A549 (cell line): Measurements from ENCODE around the gene ADH5. TPM values are rescaled to one million over a fixed set of nuclear protein-coding genes. Genes with fewer than 3 reads are reported as not detected.

Source experiments
- ATAC-seq, 2 experiments: fragments of 200-7000 bp in 1 of 2; fragments of >200 bp in 1 of 2; cut with Nextera tagmentation in 1 of 2; cut with Tn5 transposase in 1 of 2; 3 replicates each; pipeline versions ENCODE4 v1.8.0 to v1.9.1; 2018 to 2020; ENCODE audit warnings: mild to moderate bottlenecking in 1 of 2, moderate library complexity in 1 of 2
- CTCF ChIA-PET: fragments of 300-600 bp; sonication (Branson Sonifier 250); formaldehyde crosslinking; extraction: SDS; loops from one replicate; lab custom pipeline; 2021; ENCODE audit warnings: antibody characterized with exemption, inconsistent platforms; lab: Yijun Ruan, JAX
- POLR2A ChIA-PET: fragments of 350-600 bp; formaldehyde crosslinking; extraction: SDS; loops from one replicate; lab custom pipeline; 2021; ENCODE audit warnings: antibody characterized with exemption, inconsistent platforms; lab: Yijun Ruan, JAX
- DNase-seq, 2 experiments: peaks; one replicate each; pipeline versions ENCODE4 v3.0.0 to v3.0.0-alpha.2; 2011 to 2016; ENCODE audit warnings: low read depth in 1 of 2, low spot score in 1 of 2
- FAIRE-seq: peaks from 2 replicates; lab custom pipeline; 2011; peaks lifted over from hg19 to GRCh38; lab: Jason Lieb, UNC
- H3K27ac ChIP-seq, 2 experiments: fragments of >200 bp; sonication (Bioruptor Twin); formaldehyde crosslinking; 3 replicates each; pipeline ENCODE4 v1.5.1; 2016 to 2017
- H3K4me1 ChIP-seq: fragments of >200 bp; sonication (Bioruptor Twin); formaldehyde crosslinking; 3 replicates; pipeline ENCODE4 v1.6.1; 2016
- H3K4me2 ChIP-seq: fragments of >200 bp; sonication (Bioruptor Twin); formaldehyde crosslinking; 3 replicates; pipeline ENCODE4 v1.6.1; 2016
- H3K4me3 ChIP-seq: fragments of >200 bp; sonication (Bioruptor Twin); formaldehyde crosslinking; 3 replicates; pipeline ENCODE4 v1.5.1; 2016
- H3K9me3 ChIP-seq: fragments of >200 bp; sonication (Bioruptor Twin); formaldehyde crosslinking; 3 replicates; pipeline ENCODE4 v1.6.1; 2016
- ATOH8 ChIP-seq: fragments of 250-450 bp; sonication (Bioruptor Pico); IDR thresholded peaks from 2 replicates; pipeline ENCODE4 v1.5.0; 2020; ENCODE audit warnings: low read depth, mild to moderate bottlenecking, moderate library complexity
- CBX2 ChIP-seq: fragments of 200-600 bp; sonication (generic); IDR thresholded peaks from 2 replicates; pipeline ENCODE4 v1.6.1; 2016; ENCODE audit warnings: low read depth, mild to moderate bottlenecking, borderline replicate concordance
- CTCF ChIP-seq: fragments of >200 bp; sonication (Bioruptor Twin); formaldehyde crosslinking; IDR thresholded peaks from 3 replicates; pipeline ENCODE4 v1.5.1; 2016
- E2F6 ChIP-seq: IDR thresholded peaks from 2 replicates; pipeline ENCODE4 v1.6.1; 2012; ENCODE audit warnings: low read depth, borderline replicate concordance
- EHMT2 ChIP-seq: fragments of 200-600 bp; sonication (generic); IDR thresholded peaks from 2 replicates; pipeline ENCODE4 v1.6.1; 2016; ENCODE audit warnings: antibody characterized with exemption, low read depth, mild to moderate bottlenecking, moderate library complexity
- ELK1 ChIP-seq: fragments of 150-350 bp; IDR thresholded peaks from 2 replicates; pipeline ENCODE4 v1.6.1; 2014; ENCODE audit warnings: low read depth, mild to moderate bottlenecking, low read length
- EP300 ChIP-seq, 2 experiments: fragments of >200 bp; sonication (Bioruptor Twin); formaldehyde crosslinking; IDR thresholded peaks; 2 replicates in 1 of 2; 3 replicates in 1 of 2; pipeline ENCODE4 v1.6.1; 2016 to 2017
- FOSB ChIP-seq: fragments of 250-450 bp; sonication (Bioruptor Pico); IDR thresholded peaks from 2 replicates; pipeline ENCODE4 v1.5.0; 2020; ENCODE audit warnings: mild to moderate bottlenecking, moderate library complexity
- GATA3 ChIP-seq: IDR thresholded peaks from 2 replicates; pipeline ENCODE4 v1.6.1; 2012; ENCODE audit warnings: borderline replicate concordance
- HES2 ChIP-seq: fragments of >200 bp; sonication (Bioruptor Twin); formaldehyde crosslinking; IDR thresholded peaks from 2 replicates; pipeline ENCODE4 v1.6.1; 2016
- HMGXB4 ChIP-seq: fragments of 250-450 bp; sonication (Bioruptor Pico); IDR thresholded peaks from 2 replicates; pipeline ENCODE4 v1.5.0; 2021; ENCODE audit warnings: mild to moderate bottlenecking, moderate library complexity, borderline replicate concordance
- HOXB13 ChIP-seq: fragments of 250-450 bp; sonication (Bioruptor Pico); IDR thresholded peaks from 2 replicates; pipeline ENCODE4 v1.5.0; 2020; ENCODE audit warnings: low read depth, mild to moderate bottlenecking, moderate library complexity
- KDM5A ChIP-seq: fragments of 200-600 bp; sonication (generic); IDR thresholded peaks from 2 replicates; pipeline ENCODE4 v1.6.1; 2016; ENCODE audit warnings: antibody characterized with exemption, mild to moderate bottlenecking
- MAX ChIP-seq: IDR thresholded peaks from 2 replicates; pipeline ENCODE4 v1.6.1; 2012
- NFE2L2 ChIP-seq: fragments of 150-350 bp; conservative IDR thresholded peaks from 2 replicates; pipeline ENCODE4 v1.6.1; 2014; ENCODE audit warnings: low read length
- NPAS2 ChIP-seq: fragments of 250-450 bp; sonication (Bioruptor Pico); IDR thresholded peaks from 2 replicates; pipeline ENCODE4 v1.8.0; 2022; ENCODE audit warnings: mild to moderate bottlenecking, moderate library complexity, borderline replicate concordance
- NR3C1 ChIP-seq: fragments of >200 bp; sonication (Bioruptor Twin); formaldehyde crosslinking; IDR thresholded peaks from 3 replicates; pipeline ENCODE4 v1.6.1; 2017
- PBX3 ChIP-seq: IDR thresholded peaks from 2 replicates; pipeline ENCODE4 v1.6.1; 2012
- POLR2AphosphoS2 ChIP-seq: conservative IDR thresholded peaks from 2 replicates; pipeline ENCODE4 v1.6.1; 2012; ENCODE audit warnings: low read length, improper control_type of control experiment, inconsistent platforms
- RARB ChIP-seq: fragments of 250-450 bp; sonication (Bioruptor Pico); IDR thresholded peaks from 2 replicates; pipeline ENCODE4 v1.8.0; 2021; ENCODE audit warnings: mild to moderate bottlenecking, moderate library complexity
- RFX5 ChIP-seq: fragments of 450-650 bp; IDR thresholded peaks from 2 replicates; pipeline ENCODE4 v1.7.1; 2014; ENCODE audit warnings: antibody characterized with exemption, mild to moderate bottlenecking, moderate library complexity
- RNF2 ChIP-seq: fragments of 200-600 bp; sonication (generic); IDR thresholded peaks from 2 replicates; pipeline ENCODE4 v1.6.1; 2016; ENCODE audit warnings: low read depth, mild to moderate bottlenecking, antibody characterized with exemption, moderate library complexity, borderline replicate concordance
- SREBF2 ChIP-seq: fragments of 450-650 bp; IDR thresholded peaks from 2 replicates; pipeline ENCODE4 v1.6.1; 2014; ENCODE audit warnings: mild to moderate bottlenecking, moderate library complexity
- TFCP2L1 ChIP-seq: fragments of 250-450 bp; sonication (Bioruptor Pico); IDR thresholded peaks from 2 replicates; pipeline ENCODE4 v1.5.0; 2021; ENCODE audit warnings: mild to moderate bottlenecking
- ZFP36 ChIP-seq: fragments of 450-650 bp; IDR thresholded peaks from 2 replicates; pipeline ENCODE4 v1.6.1; 2014; ENCODE audit warnings: borderline replicate concordance; ENCODE audit not compliant: partially characterized antibody
- WGBS: methylation state at CpG from one replicate; pipeline ENCODE4 v1.1.6; 2017; ENCODE audit errors: missing lambda C conversion rate; 5-methylcytosine and 5-hydroxymethylcytosine counted together
- polyA plus RNA-seq, 4 experiments: library from polyadenylated mRNA; depleted of rRNA in 3 of 4; stranded (reverse); fragments of >200 nt; fragmentation: RNase III in 1 of 4; extraction: RNeasy Plus Mini Kit Qiagen cat#74134 plus additional on column Dnase treatment in 1 of 4; gene quantifications; 2 replicates in 3 of 4; 3 replicates in 1 of 4; pipeline ENCODE4 v1.2.3, GENCODE V29; 2011 to 2017

The ADH5 gene
- polyA plus RNA-seq, 2 of the 4 experiments (the other 2 are of a cell fraction): 124 to 152 TPM

- ChIA-PET POLR2A (no interaction called here), CTCF (no interaction called here)
- no peak for DNase-seq
- FAIRE-seq: no peak
- 0% methylated on average over 1 of the region's 1 CpG for WGBS
- Histone ChIP-seq H3K27ac (no peak overlapping the region), H3K4me3 (no peak overlapping the region), H3K4me2 (no peak overlapping the region), H3K9me3 (no peaks in the 10 kb centered on the region), H3K4me1 (no peaks in the 10 kb centered on the region)
- TF ChIP-seq HMGXB4 (CRISPR knock-in tag) (no peak), TFCP2L1 (no peak), POLR2AphosphoS2 (no peak), RNF2 (no peak), RFX5 (no peak), MAX (no peak), HOXB13 (CRISPR knock-in tag) (no peak), ZFP36 (no peak), NR3C1 (no peak), NPAS2 (CRISPR knock-in tag) (no peak), KDM5A (no peak), CTCF (no peak), SREBF2 (no peak)
- no peak for ATAC-seq
Observed at GRCh38 chr4:99126376-99126775, 37.8 kb upstream of the ADH5 start.

- CTCF ChIA-PET: interaction anchor here (0.6 to 1.6 kb wide), 2 partner anchors 18 to 284 kb away, joined by 3 read pairs; no protein-coding TSS in a partner anchor
Observed at GRCh38 chr4:99121008-99121407, 32.4 kb upstream of the ADH5 start.

More at GRCh38 chr4:99121008-99121407, 32.4 kb upstream of the ADH5 start:
- no peak overlapping the region for H3K4me3 ChIP-seq
- H3K9me3 ChIP-seq: no peaks in the 10 kb centered on the region
- 52% methylated on average over 4 of the region's 4 CpGs for WGBS
- TF ChIP-seq HOXB13 (CRISPR knock-in tag) (no peak), E2F6 (no peak), HMGXB4 (CRISPR knock-in tag) (no peak), TFCP2L1 (no peak), HES2 (no peak), RNF2 (no peak), EP300 (IDR thresholded peaks at IDR 0.05) (no peak), CBX2 (no peak), FOSB (no peak), ATOH8 (CRISPR knock-in tag) (no peak), POLR2AphosphoS2 (no peak), NFE2L2 (no peak), NR3C1 (no peak), RFX5 (no peak), GATA3 (no peak), RARB (no peak), EHMT2 (no peak), ELK1 (no peak), PBX3 (no peak), KDM5A (no peak)
- TF ChIP-seq, all 56 proteins: peak for 0
- no peak for ATAC-seq
- H3K4me1 ChIP-seq: no peaks in the 10 kb centered on the region
- H3K27ac ChIP-seq: no peak overlapping the region
- H3K4me2 ChIP-seq: no peak overlapping the region
- no peak for FAIRE-seq
- POLR2A ChIA-PET: no interaction called here
- DNase-seq: no peak
